Sigmoid colon (tissue), 4 donors: ENCODE data around the gene MMP13.

ENCODE experiments used
- EP300 ChIP-seq, 4 donors: sonication (generic); formaldehyde crosslinking; IDR thresholded peaks; one replicate each; pipeline ENCODE4 v1.6.1; 2017; ENCODE audit warnings: antibody characterized with exemption in 4 of 4
- POLR2A ChIP-seq, 2 donors: fragments of 450-650 bp; IDR thresholded peaks; one replicate each; pipeline ENCODE4 v1.6.1; 2016; ENCODE audit warnings: antibody characterized with exemption in 2 of 2, mild to moderate bottlenecking in 2 of 2, moderate library complexity in 2 of 2
- POLR2AphosphoS5 ChIP-seq, 4 donors: sonication (generic); formaldehyde crosslinking; IDR thresholded peaks; one replicate each; pipeline ENCODE4 v1.6.1; 2017; ENCODE audit warnings: antibody characterized with exemption in 4 of 4
- TF ChIP-seq, protein P1 (sequence below), 4 experiments: fragments of 450-650 bp in 3 of 4; fragments of 200-600 bp in 1 of 4; IDR thresholded peaks; one replicate each; pipeline ENCODE4 v1.5.1; 2016 to 2019; ENCODE audit warnings: antibody characterized with exemption in 4 of 4, mild to moderate bottlenecking in 3 of 4, moderate library complexity in 2 of 4

DNA sequence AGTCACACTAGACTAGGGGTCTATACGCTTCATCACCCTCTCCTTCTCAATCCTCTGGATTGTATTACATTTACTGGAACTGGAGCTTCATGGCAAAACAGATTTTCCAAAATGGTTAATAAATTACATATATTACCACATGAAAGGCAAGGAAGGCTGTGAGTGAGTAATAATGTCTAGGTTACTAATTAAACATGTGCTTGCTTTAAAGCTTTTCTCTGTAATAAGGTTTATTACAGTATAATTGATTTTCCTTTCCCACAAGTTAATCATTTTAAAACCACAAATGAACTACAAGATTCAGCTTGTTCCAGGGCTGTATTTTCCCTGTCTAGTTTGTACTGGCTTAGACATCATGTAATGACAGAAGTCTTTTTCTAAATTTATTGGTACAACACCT, 25.6 kb downstream of the MMP13 start:
- TF ChIP-seq, protein P1, sequence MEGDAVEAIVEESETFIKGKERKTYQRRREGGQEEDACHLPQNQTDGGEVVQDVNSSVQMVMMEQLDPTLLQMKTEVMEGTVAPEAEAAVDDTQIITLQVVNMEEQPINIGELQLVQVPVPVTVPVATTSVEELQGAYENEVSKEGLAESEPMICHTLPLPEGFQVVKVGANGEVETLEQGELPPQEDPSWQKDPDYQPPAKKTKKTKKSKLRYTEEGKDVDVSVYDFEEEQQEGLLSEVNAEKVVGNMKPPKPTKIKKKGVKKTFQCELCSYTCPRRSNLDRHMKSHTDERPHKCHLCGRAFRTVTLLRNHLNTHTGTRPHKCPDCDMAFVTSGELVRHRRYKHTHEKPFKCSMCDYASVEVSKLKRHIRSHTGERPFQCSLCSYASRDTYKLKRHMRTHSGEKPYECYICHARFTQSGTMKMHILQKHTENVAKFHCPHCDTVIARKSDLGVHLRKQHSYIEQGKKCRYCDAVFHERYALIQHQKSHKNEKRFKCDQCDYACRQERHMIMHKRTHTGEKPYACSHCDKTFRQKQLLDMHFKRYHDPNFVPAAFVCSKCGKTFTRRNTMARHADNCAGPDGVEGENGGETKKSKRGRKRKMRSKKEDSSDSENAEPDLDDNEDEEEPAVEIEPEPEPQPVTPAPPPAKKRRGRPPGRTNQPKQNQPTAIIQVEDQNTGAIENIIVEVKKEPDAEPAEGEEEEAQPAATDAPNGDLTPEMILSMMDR (IDR thresholded peaks at IDR 0.05) = no peak
- TF ChIP-seq POLR2AphosphoS5 (IDR thresholded peaks at IDR 0.05) (no peak), POLR2A (IDR thresholded peaks at IDR 0.05) (no peak), EP300 (IDR thresholded peaks at IDR 0.05) (no peak)
